Lower leg skin (tissue), 3 donors: ENCODE data around the gene SEL1L2.

ENCODE experiments used
- CTCF ChIP-seq, 3 donors: fragments of 450-650 bp; IDR thresholded peaks; one replicate each; pipeline ENCODE4 v1.5.1; 2016; ENCODE audit warnings: antibody characterized with exemption in 3 of 3, mild to moderate bottlenecking in 3 of 3, moderate library complexity in 2 of 3
- POLR2A ChIP-seq, 2 donors: fragments of 450-650 bp; IDR thresholded peaks; one replicate each; pipeline ENCODE4 v1.6.1; 2016 to 2017; ENCODE audit warnings: antibody characterized with exemption in 2 of 2, mild to moderate bottlenecking in 1 of 2, moderate library complexity in 1 of 2

GRCh38 chr20:13875265-13875811 is 115.1 kb downstream of the SEL1L2 start:
- TF ChIP-seq CTCF (IDR thresholded peaks at IDR 0.05), result no peak
- TF ChIP-seq POLR2A (IDR thresholded peaks at IDR 0.05), result no peak
